ENCODE data around the gene GAL3ST2. TPM values are rescaled to one million over a fixed set of nuclear protein-coding genes. Genes with fewer than 3 reads are reported as not detected.

The GAL3ST2 gene
- total and polyA plus RNA-seq, 4 donors: 0.03 to 0.33 (median 0.23) TPM; not detected in 1

DNA sequence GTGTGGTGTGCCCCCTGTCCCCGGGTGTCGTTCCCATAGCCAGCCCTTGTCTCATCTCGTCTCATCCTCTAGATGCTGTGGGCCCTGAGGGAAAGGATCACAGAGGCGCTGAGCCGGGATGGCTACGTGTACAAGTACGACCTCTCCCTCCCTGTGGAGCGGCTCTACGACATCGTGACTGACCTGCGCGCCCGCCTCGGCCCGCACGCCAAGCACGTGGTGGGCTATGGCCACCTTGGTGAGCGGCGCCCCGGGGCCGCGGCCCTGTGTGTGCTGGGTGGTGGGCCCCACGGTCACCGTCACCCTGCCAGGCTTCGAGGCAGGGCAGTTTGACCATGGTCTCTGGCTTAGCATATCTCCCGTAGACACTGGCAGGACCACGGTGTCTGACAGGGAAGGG is 20.8 kb upstream of the GAL3ST2 start:
- no peak for DNase-seq (ENCODE audit: low spot score)
- Histone ChIP-seq H3K4me1 (ENCODE audit: control insufficient read depth in 4 of 4, insufficient read depth in 4 of 4, low read length in 3 of 4) (no peaks in the 10 kb centered on the region), H3K4me3 (ENCODE audit: low read depth in 1 of 3, low read length in 3 of 3) (no peak overlapping the region), H3K27ac (ENCODE audit: low read depth in 1 of 2, low read length in 2 of 2) (no peak overlapping the region), H3K9me3 (ENCODE audit: control insufficient read depth in 4 of 4, low read length in 3 of 4) (no peaks in the 10 kb centered on the region), H3K9ac (ENCODE audit: low read depth in 1 of 2, low read length in 2 of 2) (no peak overlapping the region), H3K36me3 (ENCODE audit: control insufficient read depth in 4 of 4, insufficient read depth in 3 of 4, low read depth in 1 of 4, low read length in 3 of 4) (peaks cover 4 to 43% (median 22%) of the 10 kb centered on the region in 4 donors), H3K27me3 (ENCODE audit: control insufficient read depth in 4 of 4, insufficient read depth in 4 of 4, low read length in 3 of 4) (no peaks in the 10 kb centered on the region)
- 98% methylated on average over 27 of the region's 27 CpGs for WGBS
- TF ChIP-seq, protein P1, sequence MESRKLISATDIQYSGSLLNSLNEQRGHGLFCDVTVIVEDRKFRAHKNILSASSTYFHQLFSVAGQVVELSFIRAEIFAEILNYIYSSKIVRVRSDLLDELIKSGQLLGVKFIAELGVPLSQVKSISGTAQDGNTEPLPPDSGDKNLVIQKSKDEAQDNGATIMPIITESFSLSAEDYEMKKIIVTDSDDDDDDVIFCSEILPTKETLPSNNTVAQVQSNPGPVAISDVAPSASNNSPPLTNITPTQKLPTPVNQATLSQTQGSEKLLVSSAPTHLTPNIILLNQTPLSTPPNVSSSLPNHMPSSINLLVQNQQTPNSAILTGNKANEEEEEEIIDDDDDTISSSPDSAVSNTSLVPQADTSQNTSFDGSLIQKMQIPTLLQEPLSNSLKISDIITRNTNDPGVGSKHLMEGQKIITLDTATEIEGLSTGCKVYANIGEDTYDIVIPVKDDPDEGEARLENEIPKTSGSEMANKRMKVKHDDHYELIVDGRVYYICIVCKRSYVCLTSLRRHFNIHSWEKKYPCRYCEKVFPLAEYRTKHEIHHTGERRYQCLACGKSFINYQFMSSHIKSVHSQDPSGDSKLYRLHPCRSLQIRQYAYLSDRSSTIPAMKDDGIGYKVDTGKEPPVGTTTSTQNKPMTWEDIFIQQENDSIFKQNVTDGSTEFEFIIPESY (IDR thresholded peaks at IDR 0.05): no peak
- no peak for TF ChIP-seq HNF4A (conservative IDR thresholded peaks at IDR 0.05)
- no peak for TF ChIP-seq YY1 (IDR thresholded peaks at IDR 0.05)
- TF ChIP-seq, protein P2, sequence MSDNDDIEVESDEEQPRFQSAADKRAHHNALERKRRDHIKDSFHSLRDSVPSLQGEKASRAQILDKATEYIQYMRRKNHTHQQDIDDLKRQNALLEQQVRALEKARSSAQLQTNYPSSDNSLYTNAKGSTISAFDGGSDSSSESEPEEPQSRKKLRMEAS (IDR thresholded peaks at IDR 0.05): no peak
- TF ChIP-seq, protein P3, sequence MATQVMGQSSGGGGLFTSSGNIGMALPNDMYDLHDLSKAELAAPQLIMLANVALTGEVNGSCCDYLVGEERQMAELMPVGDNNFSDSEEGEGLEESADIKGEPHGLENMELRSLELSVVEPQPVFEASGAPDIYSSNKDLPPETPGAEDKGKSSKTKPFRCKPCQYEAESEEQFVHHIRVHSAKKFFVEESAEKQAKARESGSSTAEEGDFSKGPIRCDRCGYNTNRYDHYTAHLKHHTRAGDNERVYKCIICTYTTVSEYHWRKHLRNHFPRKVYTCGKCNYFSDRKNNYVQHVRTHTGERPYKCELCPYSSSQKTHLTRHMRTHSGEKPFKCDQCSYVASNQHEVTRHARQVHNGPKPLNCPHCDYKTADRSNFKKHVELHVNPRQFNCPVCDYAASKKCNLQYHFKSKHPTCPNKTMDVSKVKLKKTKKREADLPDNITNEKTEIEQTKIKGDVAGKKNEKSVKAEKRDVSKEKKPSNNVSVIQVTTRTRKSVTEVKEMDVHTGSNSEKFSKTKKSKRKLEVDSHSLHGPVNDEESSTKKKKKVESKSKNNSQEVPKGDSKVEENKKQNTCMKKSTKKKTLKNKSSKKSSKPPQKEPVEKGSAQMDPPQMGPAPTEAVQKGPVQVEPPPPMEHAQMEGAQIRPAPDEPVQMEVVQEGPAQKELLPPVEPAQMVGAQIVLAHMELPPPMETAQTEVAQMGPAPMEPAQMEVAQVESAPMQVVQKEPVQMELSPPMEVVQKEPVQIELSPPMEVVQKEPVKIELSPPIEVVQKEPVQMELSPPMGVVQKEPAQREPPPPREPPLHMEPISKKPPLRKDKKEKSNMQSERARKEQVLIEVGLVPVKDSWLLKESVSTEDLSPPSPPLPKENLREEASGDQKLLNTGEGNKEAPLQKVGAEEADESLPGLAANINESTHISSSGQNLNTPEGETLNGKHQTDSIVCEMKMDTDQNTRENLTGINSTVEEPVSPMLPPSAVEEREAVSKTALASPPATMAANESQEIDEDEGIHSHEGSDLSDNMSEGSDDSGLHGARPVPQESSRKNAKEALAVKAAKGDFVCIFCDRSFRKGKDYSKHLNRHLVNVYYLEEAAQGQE (IDR thresholded peaks at IDR 0.05): no peak
- TF ChIP-seq JUND (IDR thresholded peaks at IDR 0.05): no peak
- TF ChIP-seq RAD21 (IDR thresholded peaks at IDR 0.05): no peak
- TF ChIP-seq SP1 (IDR thresholded peaks at IDR 0.05): no peak
- no peak for TF ChIP-seq TAF1 (conservative IDR thresholded peaks at IDR 0.05)
- no peak for TF ChIP-seq FOXA1 (IDR thresholded peaks at IDR 0.05)
- no peak for TF ChIP-seq ATF3 (IDR thresholded peaks at IDR 0.05)
- no peak for TF ChIP-seq GABPA (IDR thresholded peaks at IDR 0.05 in 1 of 2, conservative IDR thresholded peaks at IDR 0.05 in 1 of 2)
- no peak for TF ChIP-seq FOXA2 (IDR thresholded peaks at IDR 0.05)
- no peak for TF ChIP-seq HNF4G (IDR thresholded peaks at IDR 0.05)
- TF ChIP-seq CTCF (IDR thresholded peaks at IDR 0.05; ENCODE audit: low read depth, low read length, missing input control): no peak
- no peak for TF ChIP-seq RXRA (IDR thresholded peaks at IDR 0.05)
- TF ChIP-seq EGR1 (IDR thresholded peaks at IDR 0.05; ENCODE audit: low read depth in 2 of 2): no peak
- no peak for TF ChIP-seq NR2F2 (IDR thresholded peaks at IDR 0.05)
